K562 (cell line): ENCODE data around the gene CENPP.

Source experiments
- CTBP1 ChIP-seq: fragments of 450-650 bp; IDR thresholded peaks from 2 replicates; pipeline ENCODE4 v1.6.1; 2016; ENCODE audit warnings: borderline replicate concordance
- EP300 ChIP-seq: IDR thresholded peaks from 2 replicates; pipeline ENCODE4 v1.6.1; 2012; ENCODE audit warnings: low read length, improper control_type of control experiment
- FOXA1 ChIP-seq: fragments of 450-650 bp; IDR thresholded peaks from 2 replicates; pipeline ENCODE4 v1.6.1; 2016; ENCODE audit warnings: mild to moderate bottlenecking, borderline replicate concordance
- HCFC1 ChIP-seq: IDR thresholded peaks from 2 replicates; pipeline ENCODE4 v1.6.1; 2012; ENCODE audit warnings: low read depth, low read length, improper control_type of control experiment
- HDAC8 ChIP-seq: fragments of 450-650 bp; IDR thresholded peaks from 2 replicates; pipeline ENCODE4 v1.6.1; 2016; ENCODE audit warnings: mild to moderate bottlenecking, missing genetic modification characterization, moderate library complexity, missing compliant biosample characterization
- PHB ChIP-seq: fragments of 250-450 bp; sonication (Bioruptor Pico); IDR thresholded peaks from 2 replicates; pipeline ENCODE4 v1.5.0; 2021
- POLR2A ChIP-seq: fragments of 450-650 bp; conservative IDR thresholded peaks from 2 replicates; pipeline ENCODE4 v1.6.1; 2016
- RBM22 ChIP-seq: fragments of 200-400 bp; formaldehyde crosslinking; IDR thresholded peaks from 2 replicates; pipeline ENCODE4 v1.6.1; 2018; ENCODE audit warnings: low read length, low read depth; ENCODE audit not compliant: poor library complexity, severe bottlenecking
- RFX7 ChIP-seq: fragments of 250-450 bp; sonication (Bioruptor Pico); IDR thresholded peaks from 2 replicates; pipeline ENCODE4 v1.5.1; 2021; ENCODE audit warnings: mild to moderate bottlenecking
- SAFB ChIP-seq: fragments of 200-400 bp; formaldehyde crosslinking; IDR thresholded peaks from 2 replicates; pipeline ENCODE4 v1.6.1; 2017; ENCODE audit warnings: low read depth, low read length, borderline replicate concordance
- SRF ChIP-seq, 2 experiments: fragments of 250-450, 450-650 bp in 1 of 2; sonication (Bioruptor Pico) in 1 of 2; sonication (generic) in 1 of 2; formaldehyde crosslinking; IDR thresholded peaks; 2 replicates each; pipeline versions ENCODE4 v1.5.0 to v1.5.1; 2020 to 2022; ENCODE audit warnings: mild to moderate bottlenecking in 1 of 2, missing genetic modification reagents in 1 of 2
- TCF7L2 ChIP-seq: fragments of 150-350 bp; IDR thresholded peaks from 2 replicates; pipeline ENCODE4 v1.6.1; 2016; ENCODE audit warnings: low read depth, mild to moderate bottlenecking, low read length, moderate library complexity
- TF ChIP-seq, protein P1 (sequence below), 3 experiments: IDR thresholded peaks in 2 of 3; conservative IDR thresholded peaks in 1 of 3; 2 replicates each; pipeline ENCODE4 v1.5.1; 2011 to 2012; ENCODE audit warnings: low read length in 3 of 3, mild to moderate bottlenecking in 3 of 3, control low read depth in 2 of 3, improper control_type of control experiment in 1 of 3, inconsistent platforms in 1 of 3, low read depth in 1 of 3, mixed read lengths in 1 of 3, moderate library complexity in 1 of 3; ENCODE audit not compliant: insufficient read depth in 2 of 3

DNA sequence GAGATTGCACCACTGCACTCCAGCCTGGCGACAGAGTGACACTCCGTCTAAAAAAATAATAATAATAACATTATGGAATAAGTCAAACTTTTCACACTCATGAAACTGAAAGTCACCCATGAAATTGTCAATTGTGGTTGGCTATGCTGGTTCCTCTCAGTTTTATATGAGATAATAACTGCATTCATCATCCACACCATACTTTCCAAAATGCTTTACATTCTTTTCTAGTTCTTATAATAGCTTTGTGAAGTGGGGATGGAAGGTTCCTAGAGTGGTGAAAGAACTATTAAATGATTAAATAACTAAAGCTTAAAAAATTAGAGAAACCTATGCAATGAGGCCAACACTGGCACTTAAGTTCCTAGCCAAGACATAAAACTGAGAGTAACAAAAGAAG, 169.1 kb downstream of the CENPP start:
- TF ChIP-seq RFX7 (no peak), HCFC1 (no peak), PHB (CRISPR knock-in tag) (no peak), POLR2A (no peak), CTBP1 (no peak), RBM22 (no peak), SRF (CRISPR knock-in tag; IDR thresholded peaks at IDR 0.05) (no peak), TCF7L2 (no peak), FOXA1 (no peak), EP300 (no peak), HDAC8 (tag) (no peak), SAFB (no peak)
- TF ChIP-seq, protein P1, sequence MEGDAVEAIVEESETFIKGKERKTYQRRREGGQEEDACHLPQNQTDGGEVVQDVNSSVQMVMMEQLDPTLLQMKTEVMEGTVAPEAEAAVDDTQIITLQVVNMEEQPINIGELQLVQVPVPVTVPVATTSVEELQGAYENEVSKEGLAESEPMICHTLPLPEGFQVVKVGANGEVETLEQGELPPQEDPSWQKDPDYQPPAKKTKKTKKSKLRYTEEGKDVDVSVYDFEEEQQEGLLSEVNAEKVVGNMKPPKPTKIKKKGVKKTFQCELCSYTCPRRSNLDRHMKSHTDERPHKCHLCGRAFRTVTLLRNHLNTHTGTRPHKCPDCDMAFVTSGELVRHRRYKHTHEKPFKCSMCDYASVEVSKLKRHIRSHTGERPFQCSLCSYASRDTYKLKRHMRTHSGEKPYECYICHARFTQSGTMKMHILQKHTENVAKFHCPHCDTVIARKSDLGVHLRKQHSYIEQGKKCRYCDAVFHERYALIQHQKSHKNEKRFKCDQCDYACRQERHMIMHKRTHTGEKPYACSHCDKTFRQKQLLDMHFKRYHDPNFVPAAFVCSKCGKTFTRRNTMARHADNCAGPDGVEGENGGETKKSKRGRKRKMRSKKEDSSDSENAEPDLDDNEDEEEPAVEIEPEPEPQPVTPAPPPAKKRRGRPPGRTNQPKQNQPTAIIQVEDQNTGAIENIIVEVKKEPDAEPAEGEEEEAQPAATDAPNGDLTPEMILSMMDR (IDR thresholded peaks at IDR 0.05 in 2 of 3, conservative IDR thresholded peaks at IDR 0.05 in 1 of 3; ENCODE audit: insufficient read depth in 2 of 3, low read depth in 1 of 3, low read length in 3 of 3): no peak
